Activated B cell treated with CpG ODN at 0.5 μM for 24 hours (primary cell): ENCODE results near the gene SRSF9. TPM values are rescaled to one million over a fixed set of nuclear protein-coding genes. Genes with fewer than 3 reads are reported as not detected.

Experiments used
- ATAC-seq: fragments of 200-7000 bp; cut with Tn5 transposase; one replicate; pipeline ENCODE4 v1.10.0; 2021; ENCODE audit warnings: low read depth, mild to moderate bottlenecking, moderate library complexity
- CTCF ChIA-PET: fragments of 350-600 bp; sonication (Branson Sonifier 250); formaldehyde crosslinking; loops from one replicate; lab custom pipeline; 2021; ENCODE audit warnings: antibody characterized with exemption; lab: Charles Lee
- POLR2A ChIA-PET: fragments of 350-600 bp; sonication (Branson Sonifier 250); formaldehyde crosslinking; loops from one replicate; lab custom pipeline; 2021; ENCODE audit warnings: antibody characterized with exemption; lab: Charles Lee
- DNase-seq: peaks from one replicate; pipeline ENCODE4 v3.0.0; 2022
- H3K27ac Mint-ChIP-seq: one replicate; pipeline ENCODE4 v1.8.0; 2020; ENCODE audit warnings: mixed read lengths
- H3K27me3 Mint-ChIP-seq: one replicate; pipeline ENCODE4 v1.8.0; 2021; ENCODE audit warnings: mixed read lengths
- H3K36me3 Mint-ChIP-seq: one replicate; pipeline ENCODE4 v1.8.0; 2021; ENCODE audit warnings: low read depth, mixed read lengths
- H3K4me1 Mint-ChIP-seq: one replicate; pipeline ENCODE4 v1.8.0; 2021; ENCODE audit warnings: mixed read lengths
- H3K4me3 Mint-ChIP-seq: one replicate; pipeline ENCODE4 v1.8.0; 2020; ENCODE audit warnings: mild to moderate bottlenecking, mixed read lengths
- H3K9me3 Mint-ChIP-seq: one replicate; pipeline ENCODE4 v1.8.0; 2020; ENCODE audit warnings: mixed read lengths
- intact Hi-C: fragments of 100-400 bp; cut with micrococcal nuclease; formaldehyde crosslinking; loops from one replicate; pipeline ENCODE4 v1.15.1; 2024
- total RNA-seq: library from RNA; stranded (reverse); gene quantifications from 2 replicates; pipeline ENCODE4 v1.2.3, GENCODE V29; 2022
- TF ChIP-seq, protein P1 (sequence below): fragments of 200-600 bp; IDR thresholded peaks from one replicate; pipeline ENCODE4 v1.8.0; 2022; ENCODE audit warnings: antibody characterized with exemption, mild to moderate bottlenecking

The SRSF9 gene
- total RNA-seq, 1 donor from 2014 or later: 191 TPM

DNA sequence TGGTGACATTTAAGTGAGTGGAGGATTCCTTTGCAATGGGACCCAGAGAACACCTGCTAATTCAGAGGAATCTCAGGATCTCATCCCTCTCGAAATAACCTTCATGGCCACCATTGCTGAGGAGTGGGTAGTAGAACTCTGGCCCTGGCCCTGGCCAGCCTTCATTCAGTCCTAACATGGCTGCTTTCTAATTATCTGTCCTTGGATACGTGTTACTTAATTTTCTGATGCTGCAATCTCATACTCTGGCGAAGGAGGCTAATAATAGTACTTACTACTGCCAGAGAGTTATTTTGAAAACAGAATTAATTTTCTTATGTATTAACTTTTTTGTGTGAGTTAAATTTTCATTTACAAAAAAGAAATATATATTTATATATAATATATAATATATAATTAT, 43.8 kb downstream of the SRSF9 start:
- no peak for ATAC-seq
- H3K4me3 Mint-ChIP-seq: no peak overlapping the region
- no peak for DNase-seq
- no peaks in the 10 kb centered on the region for H3K36me3 Mint-ChIP-seq
- ChIA-PET POLR2A (no interaction called here), CTCF (no interaction called here)
- H3K4me1 Mint-ChIP-seq: peaks cover 2% of the 10 kb centered on the region
- TF ChIP-seq, protein P1, sequence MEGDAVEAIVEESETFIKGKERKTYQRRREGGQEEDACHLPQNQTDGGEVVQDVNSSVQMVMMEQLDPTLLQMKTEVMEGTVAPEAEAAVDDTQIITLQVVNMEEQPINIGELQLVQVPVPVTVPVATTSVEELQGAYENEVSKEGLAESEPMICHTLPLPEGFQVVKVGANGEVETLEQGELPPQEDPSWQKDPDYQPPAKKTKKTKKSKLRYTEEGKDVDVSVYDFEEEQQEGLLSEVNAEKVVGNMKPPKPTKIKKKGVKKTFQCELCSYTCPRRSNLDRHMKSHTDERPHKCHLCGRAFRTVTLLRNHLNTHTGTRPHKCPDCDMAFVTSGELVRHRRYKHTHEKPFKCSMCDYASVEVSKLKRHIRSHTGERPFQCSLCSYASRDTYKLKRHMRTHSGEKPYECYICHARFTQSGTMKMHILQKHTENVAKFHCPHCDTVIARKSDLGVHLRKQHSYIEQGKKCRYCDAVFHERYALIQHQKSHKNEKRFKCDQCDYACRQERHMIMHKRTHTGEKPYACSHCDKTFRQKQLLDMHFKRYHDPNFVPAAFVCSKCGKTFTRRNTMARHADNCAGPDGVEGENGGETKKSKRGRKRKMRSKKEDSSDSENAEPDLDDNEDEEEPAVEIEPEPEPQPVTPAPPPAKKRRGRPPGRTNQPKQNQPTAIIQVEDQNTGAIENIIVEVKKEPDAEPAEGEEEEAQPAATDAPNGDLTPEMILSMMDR: no peak
- intact Hi-C loops: no loop called here
- no peaks in the 10 kb centered on the region for H3K9me3 Mint-ChIP-seq
- H3K27ac Mint-ChIP-seq: no peak overlapping the region
- H3K27me3 Mint-ChIP-seq: peaks cover 8% of the 10 kb centered on the region

DNA sequence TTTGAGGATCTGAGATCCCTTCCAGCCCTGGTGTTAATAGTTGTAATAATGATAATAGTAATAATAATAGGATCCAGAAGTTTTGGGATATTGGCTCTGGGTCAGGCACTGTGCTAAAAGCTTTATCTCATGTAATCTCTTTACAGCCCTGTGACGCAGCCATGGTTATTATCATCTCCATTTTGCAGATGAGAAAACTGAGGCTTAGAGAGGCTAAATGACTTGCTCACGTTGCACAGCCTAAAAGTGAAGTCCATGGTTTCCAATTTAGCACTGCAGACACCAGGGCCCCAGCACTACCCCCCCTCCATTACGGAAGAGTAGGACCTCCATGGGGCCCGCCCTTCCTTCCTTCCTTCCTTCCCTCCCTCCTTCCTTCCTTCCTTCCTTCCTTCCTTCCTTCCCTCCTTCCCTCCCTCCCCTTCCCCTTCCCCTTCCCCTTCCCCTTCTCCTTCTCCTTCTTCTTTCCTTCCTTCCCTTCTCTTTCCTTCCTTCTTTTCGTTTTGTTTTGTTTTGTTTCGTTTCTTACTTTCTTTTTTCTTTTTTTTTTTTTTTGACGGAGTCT, 46.6 kb downstream of the SRSF9 start:
- Mint-ChIP-seq H3K9me3 (no peaks in the 10 kb centered on the region), H3K4me1 (no peaks in the 10 kb centered on the region), H3K27me3 (no peaks in the 10 kb centered on the region), H3K27ac (no peak overlapping the region), H3K36me3 (no peaks in the 10 kb centered on the region), H3K4me3 (no peak overlapping the region)
- TF ChIP-seq, protein P1: no peak
- POLR2A ChIA-PET: no interaction called here
- DNase-seq (no peak), ATAC-seq (no peak)
- CTCF ChIA-PET: no interaction called here
- intact Hi-C loops: no loop called here

DNA sequence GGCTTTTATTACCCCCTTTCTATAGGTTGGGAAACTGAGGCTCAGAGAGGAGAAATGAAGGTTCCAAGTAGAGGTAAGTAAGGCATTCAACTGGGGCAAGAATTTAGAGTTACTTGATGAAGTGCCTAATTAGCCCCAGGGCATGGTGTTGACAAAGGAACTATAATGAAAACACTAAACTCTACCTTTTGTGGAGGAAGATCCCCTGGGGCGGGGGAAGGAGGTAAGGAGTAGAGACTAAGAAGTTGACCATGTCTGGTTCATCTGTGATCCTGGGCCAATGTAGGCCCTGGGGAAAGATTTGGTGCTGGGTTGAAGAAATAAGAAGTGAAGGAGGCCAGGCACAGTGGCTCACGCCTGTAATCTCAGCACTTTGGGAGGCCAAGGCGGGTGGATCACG, 47.8 kb downstream of the SRSF9 start:
- POLR2A ChIA-PET: no interaction called here
- no peaks in the 10 kb centered on the region for H3K36me3 Mint-ChIP-seq
- TF ChIP-seq, protein P1: no peak
- intact Hi-C loops: no loop called here
- no peaks in the 10 kb centered on the region for H3K9me3 Mint-ChIP-seq
- H3K4me1 Mint-ChIP-seq: no peaks in the 10 kb centered on the region
- ATAC-seq (no peak), DNase-seq (no peak)
- no peak overlapping the region for H3K4me3 Mint-ChIP-seq
- CTCF ChIA-PET: no interaction called here
- H3K27ac Mint-ChIP-seq: no peak overlapping the region
- H3K27me3 Mint-ChIP-seq: peaks cover 2% of the 10 kb centered on the region

DNA sequence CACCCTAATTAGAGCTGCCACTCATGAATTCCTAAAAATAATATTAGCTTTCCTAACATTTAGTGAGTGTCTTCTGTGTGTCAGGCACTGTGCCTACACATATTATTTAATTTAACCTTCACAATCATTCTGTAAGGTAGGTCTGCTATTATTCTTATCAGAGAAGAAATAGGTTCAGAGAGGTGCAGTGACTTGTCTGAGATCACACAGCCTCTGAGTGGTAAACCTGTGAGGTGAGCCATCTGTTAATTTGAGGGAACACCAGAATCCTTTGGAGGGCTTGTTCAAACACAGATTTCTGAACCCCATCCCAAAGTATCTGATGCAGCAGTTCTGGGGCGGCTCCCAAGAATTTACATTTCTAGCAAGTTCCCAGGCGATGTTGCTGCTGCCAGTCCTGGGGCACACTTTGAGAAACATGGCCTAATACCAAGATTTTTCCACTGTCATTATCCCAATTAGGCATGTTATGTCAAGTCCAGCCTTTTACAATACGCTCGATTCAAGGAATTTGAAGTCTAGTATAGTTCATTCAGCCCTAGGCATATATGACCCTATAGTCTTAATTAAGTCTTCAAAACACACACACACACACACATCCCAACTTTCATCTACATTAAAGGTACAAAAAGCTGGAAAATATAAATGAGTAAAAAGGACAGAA, 51.5 kb downstream of the SRSF9 start:
- Mint-ChIP-seq H3K36me3 (no peaks in the 10 kb centered on the region), H3K4me3 (no peak overlapping the region), H3K4me1 (no peaks in the 10 kb centered on the region), H3K27me3 (peaks cover 12% of the 10 kb centered on the region), H3K27ac (no peak overlapping the region), H3K9me3 (no peaks in the 10 kb centered on the region)
- ATAC-seq: no peak
- ChIA-PET CTCF (no interaction called here), POLR2A (interaction anchor here (0.6 kb wide), 1 partner anchor 55 kb away, joined by 3 read pairs; no protein-coding TSS in a partner anchor)
- TF ChIP-seq, protein P1: no peak
- DNase-seq: no peak
- intact Hi-C loops: no loop called here

DNA sequence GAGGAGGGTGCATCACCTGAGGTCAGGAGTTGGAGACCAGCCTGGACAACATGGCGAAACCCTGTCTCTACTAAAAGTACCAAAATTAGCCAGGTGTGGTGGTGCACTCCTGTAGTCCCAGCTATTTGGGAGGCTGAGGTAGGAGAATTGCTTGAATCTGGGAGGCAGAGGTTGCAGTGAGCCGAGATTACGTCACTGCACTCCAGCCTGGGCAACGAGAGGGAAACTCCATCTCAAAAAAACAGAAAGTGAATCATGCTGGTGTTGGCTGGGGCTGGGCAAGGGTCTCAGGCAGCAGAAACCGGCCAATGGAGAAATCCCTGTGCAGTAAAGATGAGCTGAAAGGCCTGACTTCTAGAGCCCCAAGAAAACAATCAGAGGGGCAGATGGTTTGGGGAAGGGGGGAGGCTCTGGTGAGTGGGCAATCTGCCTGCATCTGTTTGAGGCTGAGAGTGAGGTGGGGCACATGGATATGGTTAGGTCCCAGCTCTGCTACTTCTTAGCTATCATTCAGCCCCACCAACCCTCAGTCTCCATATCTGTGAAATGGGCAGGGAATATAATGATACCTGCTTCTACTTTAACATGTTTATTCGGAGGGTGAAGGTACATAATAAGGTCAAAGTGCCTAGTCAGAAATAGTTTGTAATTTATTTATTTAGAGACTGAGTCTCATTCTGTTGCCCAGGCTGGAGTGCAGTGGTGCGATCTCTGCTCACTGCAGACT, 52.9 kb downstream of the SRSF9 start:
- ATAC-seq: no peak
- H3K27ac Mint-ChIP-seq: no peak overlapping the region
- intact Hi-C loops: no loop called here
- DNase-seq: no peak
- H3K9me3 Mint-ChIP-seq: no peaks in the 10 kb centered on the region
- TF ChIP-seq, protein P1: no peak
- no peak overlapping the region for H3K4me3 Mint-ChIP-seq
- peaks cover 14% of the 10 kb centered on the region for H3K27me3 Mint-ChIP-seq
- H3K4me1 Mint-ChIP-seq: no peaks in the 10 kb centered on the region
- POLR2A ChIA-PET: interaction anchor here (0.5 to 0.9 kb wide), 2 partner anchors 14 to 126 kb away, joined by 3 to 8 read pairs; no protein-coding TSS in a partner anchor
- CTCF ChIA-PET: no interaction called here
- H3K36me3 Mint-ChIP-seq: no peaks in the 10 kb centered on the region
